ENCODE data around the gene DTX2. TPM values are rescaled to one million over a fixed set of nuclear protein-coding genes. Genes with fewer than 3 reads are reported as not detected.
"Not testable (repeated sequence)": the region's sequence is repeated elsewhere in the genome, so short reads cannot be mapped to it uniquely, and the experiment has no call there.

The DTX2 gene
- polyA plus RNA-seq, 3 donors, result 5.4 to 6.4 (median 6.2) TPM

DNA sequence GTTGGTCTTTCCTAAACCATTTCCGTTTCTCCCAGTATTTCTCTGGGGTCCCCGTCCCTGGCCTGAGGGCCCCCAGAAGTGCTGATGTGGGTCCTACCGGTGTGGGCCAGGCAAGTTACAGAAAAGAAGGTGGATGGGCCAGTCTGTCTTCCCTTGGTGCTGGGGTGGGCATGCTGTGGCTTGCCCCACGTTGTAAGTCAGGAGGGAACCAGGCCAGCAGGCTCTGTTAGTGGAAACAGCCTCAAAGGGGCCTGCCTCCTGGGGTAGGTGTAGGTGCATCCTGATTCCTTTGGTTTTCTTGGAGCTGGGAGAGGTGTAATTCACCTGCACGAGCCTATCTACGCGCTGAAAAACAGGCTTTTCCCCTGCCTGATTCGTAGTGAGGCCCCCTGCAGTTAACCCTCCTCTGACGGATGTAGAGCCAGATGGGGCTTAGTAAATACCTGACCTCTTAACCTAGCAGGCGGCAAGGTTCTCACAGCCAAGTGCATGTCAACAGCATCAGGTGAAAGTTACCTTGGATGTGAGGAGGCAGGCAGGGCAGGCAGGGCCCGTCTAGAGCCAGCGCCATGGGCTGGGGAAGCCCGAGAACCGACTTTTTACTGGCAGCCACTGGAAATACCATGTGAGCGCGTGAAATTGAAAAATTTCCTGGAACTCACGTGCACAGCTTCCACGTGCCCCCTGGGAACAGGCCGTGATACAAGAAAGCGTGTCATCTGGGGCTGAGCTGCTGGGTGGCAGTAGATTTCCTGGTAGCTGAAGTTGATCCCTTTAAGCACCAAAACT lies 24.5 kb downstream of the DTX2 start:
- not testable (repeated sequence) for DNase-seq (ENCODE audit: low read depth in 3 of 3, low spot score in 2 of 3)

DNA sequence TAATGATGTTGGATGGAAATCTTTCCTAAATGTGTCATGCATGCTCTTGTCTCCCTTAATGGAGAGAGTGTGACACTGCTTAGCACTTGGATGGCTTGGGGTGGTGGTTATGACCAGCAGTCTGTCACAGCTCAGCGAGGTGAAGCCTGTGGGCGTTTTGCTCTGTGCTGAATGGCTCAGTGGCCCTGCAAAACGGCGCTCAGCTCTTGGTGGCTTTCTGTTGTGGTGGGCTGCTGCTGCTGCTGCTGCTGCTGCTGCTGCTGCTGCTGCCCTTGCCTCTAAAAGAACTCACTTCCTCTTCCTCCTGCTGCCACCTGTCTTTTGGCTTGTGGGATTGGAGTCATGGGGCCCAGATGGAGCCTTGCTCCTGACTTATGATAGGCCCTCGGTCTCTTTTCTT lies 25.1 kb downstream of the DTX2 start:
- DNase-seq (ENCODE audit: low read depth in 3 of 3, low spot score in 2 of 3), result not testable (repeated sequence)

DNA sequence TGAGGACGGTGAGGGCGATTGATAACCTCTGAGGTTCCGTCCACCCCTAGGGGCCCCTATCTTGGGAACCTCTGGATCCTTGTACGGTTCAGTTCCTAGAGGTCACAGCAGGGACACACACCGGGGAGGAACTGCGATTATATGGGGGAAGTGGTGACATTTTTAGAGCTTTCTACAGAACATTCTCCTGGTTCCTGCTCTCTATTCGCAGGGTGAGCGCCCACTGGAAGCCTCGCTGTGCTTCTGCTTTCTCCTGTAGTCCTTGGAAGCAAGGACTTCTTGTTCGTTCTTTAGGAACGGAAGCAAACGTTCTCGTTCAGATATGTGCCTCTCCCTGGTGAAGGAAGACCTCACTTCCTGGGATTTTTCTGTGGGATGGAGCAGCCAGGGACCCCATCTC lies 26.5 kb downstream of the DTX2 start:
- not testable (repeated sequence) for DNase-seq (ENCODE audit: low read depth in 3 of 3, low spot score in 2 of 3)

DNA sequence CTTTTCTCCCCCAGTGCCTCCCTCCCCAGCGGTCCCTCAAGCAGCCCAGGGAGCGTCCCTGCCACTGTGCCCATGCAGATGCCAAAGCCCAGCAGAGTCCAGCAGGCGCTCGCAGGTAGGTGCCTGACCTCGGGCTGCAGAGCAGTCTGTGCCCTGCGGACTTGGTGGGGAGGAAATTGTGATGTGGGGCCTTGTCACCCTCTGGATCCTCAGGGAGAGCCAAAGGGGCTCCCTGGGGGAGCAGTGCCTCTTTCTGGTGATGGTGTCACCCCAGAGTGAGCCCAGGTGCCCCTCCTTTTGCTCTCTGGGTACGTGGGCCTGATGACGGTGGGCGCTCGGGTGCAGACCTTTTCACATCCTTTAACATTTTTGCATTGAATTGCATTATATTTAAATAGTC lies 30.6 kb downstream of the DTX2 start:
- not testable (repeated sequence) for DNase-seq (ENCODE audit: low read depth in 3 of 3, low spot score in 2 of 3)

DNA sequence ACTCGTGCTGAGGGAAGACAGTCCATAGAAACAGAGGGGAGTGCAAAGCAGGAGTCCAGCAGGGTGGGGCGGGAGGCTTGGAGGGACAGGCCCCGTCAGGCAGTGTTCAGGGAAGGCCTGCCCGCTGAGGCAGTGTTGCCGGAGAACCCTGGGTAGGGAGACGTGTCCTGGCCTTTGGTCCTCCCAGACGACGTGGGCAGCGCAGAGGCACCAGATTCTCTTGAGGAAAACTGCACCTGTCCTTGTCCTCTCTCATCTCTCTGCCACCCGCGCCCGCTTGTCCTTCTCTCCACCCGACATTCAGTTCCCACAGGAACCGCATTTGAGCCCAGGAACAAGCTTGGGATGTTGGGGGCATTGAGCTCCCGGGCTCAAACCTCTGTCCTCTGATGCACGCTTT lies 34.2 kb downstream of the DTX2 start:
- not testable (repeated sequence) for DNase-seq (ENCODE audit: low read depth in 3 of 3, low spot score in 2 of 3)

DNA sequence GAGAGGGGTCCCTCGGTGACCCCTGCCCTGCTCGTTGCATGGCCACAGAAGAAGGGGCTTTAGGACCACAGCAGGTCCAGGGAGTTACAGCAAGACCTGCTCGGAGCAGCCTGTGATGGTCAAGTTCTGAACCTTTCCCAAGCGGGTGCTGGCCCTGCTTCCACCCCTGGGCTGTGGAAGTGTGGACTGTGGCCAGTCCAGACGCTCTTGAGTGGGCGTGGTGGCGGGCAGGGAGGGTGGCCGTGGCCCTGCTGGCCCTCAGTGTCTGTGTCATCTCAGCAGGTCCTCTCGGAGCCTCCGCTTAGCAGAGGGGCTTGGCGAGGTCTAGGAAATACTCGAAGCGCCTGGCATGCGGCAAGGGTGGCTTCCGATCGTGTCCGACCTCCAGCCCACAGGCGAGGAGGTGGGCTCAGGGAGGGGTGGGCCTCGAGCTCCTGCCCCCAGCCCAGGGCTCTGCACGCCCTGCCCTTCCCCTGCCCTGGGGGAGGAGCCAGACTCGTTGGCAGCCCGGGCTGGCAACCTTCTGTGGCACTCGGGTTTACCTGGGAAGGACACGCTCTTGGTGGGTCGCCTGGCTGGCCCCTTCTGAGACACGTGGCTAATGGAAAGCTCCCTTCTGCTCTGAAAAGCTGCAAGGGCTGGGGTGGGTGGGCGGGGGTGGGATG lies 36.5 kb downstream of the DTX2 start:
- DNase-seq (ENCODE audit: low read depth in 3 of 3, low spot score in 2 of 3), result not testable (repeated sequence)

DNA sequence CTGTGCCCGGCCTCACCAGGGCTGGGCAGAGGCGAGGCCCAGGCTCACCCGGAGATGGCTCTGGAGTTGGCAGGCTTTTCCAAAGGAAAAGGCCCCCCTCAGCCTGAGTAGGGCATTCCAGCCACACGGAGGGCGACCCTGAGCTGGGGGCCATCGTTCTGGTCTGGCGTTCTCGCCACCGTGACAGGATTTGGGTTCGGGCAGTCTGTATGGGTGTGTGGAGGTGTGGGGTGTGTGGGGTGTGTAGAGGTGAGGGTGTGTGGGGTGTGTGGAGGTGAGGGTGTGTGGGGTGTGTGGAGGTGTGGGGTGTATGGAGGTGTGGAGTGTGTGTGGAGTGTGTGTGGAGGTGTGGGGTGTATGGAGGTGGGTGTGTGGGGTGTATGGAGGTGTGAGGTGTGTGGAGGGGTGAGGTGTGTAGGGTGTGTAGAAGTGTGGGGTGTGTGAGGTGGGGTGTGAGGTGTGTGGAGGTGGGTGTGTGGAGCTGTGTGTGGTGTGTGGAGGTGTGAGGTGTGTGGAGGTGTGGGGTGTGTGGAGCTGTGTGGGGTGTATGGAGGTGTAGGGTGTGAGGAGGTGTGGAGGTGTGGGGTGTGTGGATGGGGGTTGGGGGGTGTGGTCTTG lies 37.2 kb downstream of the DTX2 start:
- not testable (repeated sequence) for DNase-seq (ENCODE audit: low read depth in 3 of 3, low spot score in 2 of 3)

DNA sequence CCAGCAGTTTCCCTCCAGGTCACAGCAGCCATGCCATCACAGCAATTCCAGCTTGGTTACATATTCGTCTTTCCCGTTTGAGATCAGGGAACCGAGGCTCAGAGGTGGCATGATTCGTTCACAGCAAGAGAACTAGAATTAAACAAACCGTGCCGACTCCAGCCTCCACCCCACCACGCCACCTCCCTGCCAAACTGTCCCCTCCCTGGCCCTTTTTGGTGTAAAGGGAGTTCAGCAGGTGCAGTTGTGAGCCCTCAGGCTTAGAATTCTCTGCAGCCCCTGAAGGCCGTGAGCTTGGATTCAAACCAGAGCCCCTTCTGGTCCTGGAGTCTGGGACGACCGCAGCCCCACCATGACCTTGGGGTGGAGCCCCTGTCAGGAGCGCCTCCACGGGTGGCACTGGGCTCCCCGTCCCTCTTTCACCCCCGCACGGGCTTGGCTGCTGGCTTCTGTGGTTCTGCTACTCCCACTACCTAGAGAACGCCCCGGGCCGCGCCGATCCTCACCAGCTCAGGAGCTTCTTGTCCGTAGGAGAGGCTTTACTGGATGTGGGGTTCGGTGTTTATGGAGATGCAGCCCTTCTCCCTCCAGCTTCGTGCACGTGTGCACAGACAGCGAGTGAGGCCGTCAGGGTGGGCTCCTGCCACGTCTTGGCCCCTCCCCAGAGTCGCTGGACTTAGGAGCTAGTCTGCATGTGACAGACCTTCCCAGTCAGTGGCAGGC lies 37.9 kb downstream of the DTX2 start:
- not testable (repeated sequence) for DNase-seq (ENCODE audit: low read depth in 3 of 3, low spot score in 2 of 3)

DNA sequence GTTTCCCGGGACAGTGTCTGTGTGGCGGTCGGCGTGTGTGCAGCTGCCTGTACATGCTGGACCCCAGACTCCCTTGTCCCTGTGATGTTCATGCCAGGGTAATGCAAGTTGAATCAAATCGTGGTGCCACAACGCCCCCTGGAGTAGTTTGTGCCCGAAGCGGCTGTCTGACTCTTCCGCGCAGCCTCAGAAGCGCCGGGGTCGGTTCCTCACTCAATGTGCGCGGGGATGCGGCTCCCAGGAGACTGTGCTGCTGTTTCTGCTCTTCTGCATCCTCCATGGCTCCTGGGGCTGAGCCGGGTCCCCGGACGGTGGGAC lies 38.4 kb downstream of the DTX2 start:
- DNase-seq (ENCODE audit: low read depth in 3 of 3, low spot score in 2 of 3), result not testable (repeated sequence)

DNA sequence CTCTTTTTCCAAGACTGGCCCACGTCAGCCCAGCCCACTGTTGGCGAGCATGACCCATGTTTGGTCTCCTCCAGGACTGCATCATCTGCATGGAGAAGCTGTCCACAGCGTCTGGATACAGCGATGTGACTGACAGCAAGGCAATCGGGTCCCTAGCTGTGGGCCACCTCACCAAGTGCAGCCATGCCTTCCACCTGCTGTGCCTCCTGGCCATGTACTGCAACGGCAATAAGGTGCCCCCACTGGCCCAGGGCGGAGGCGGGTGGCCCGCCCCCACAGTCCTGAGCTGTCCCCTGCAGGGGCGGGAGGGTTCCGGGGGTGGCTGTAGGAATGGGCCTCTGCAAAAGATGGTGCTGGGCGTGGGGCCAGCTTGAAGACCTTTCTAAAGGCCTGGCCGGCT lies 40.7 kb downstream of the DTX2 start:
- not testable (repeated sequence) for DNase-seq (ENCODE audit: low read depth in 3 of 3, low spot score in 2 of 3)

DNA sequence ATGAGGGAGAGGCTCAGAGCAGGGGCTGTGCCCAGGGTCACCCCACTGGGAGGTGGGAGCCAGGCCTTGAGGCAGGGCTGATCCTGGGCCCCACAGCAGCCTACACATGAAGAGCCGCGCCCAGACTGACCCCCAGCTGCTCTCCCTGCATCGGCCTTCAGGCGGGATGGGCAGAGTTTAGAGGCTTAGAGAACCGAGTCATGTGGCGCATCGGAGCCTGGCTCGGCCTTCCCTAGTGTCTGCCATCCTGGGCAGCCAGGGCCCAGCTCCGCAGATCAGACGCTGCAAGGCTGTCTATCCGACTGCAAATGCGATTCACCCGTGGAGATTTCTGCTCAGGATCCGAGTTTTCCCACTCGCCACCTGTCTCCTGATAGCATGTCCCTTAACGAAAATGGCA lies 41.3 kb downstream of the DTX2 start:
- DNase-seq (ENCODE audit: low read depth in 3 of 3, low spot score in 2 of 3), result not testable (repeated sequence)

DNA sequence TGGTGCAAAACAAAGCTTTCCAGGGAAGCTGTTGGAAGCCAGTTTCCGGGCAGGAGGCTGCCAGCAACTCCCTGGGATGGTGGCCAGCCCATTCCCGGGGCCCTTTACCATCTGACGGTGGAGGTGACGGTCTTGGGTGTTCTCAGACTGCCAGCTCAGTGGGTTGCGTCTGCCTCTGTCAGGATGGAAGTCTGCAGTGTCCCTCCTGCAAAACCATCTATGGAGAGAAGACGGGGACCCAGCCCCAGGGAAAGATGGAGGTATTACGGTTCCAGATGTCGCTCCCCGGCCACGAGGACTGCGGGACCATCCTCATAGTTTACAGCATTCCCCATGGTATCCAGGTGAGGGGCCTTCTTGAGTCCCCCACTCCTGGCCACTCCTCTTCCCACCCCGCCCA lies 41.7 kb downstream of the DTX2 start:
- not testable (repeated sequence) for DNase-seq (ENCODE audit: low read depth in 3 of 3, low spot score in 2 of 3)

DNA sequence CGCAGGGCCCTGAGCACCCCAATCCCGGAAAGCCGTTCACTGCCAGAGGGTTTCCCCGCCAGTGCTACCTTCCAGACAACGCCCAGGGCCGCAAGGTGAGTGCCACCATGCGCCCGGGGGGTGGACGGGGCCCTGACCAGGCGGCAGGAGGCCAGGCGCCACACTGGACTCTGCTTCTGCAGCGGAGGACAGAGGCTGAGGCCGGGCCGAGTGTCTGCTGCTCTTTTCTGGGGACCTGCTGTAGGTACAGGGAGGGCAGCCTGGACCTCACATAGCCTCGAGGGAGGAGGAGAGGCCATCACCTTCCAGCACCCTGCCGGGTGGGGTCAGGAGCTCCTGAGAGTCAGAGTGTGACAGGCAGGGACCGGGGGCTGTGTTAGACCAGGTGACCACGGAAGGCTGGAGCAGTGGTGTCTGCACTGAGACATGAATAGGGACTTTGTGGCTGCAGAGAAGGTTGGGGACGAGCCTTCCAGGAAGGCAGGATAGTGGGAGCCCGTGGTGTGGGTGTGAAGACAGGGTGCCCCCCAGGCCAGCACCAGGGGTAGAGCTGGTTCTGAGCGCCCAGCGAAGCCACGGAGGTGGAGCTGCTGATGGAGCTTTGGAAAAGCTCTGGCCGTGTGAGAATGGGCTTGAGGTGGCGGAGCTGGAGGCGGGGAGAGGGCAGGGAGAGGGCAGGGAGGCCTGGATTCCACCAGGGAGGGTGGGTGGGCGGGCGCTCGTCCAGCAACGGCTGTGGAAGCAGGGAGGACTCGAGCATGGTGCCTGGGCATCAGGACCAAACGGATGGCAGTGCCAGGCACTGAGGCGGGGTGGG lies 43.0 kb downstream of the DTX2 start:
- not testable (repeated sequence) for DNase-seq (ENCODE audit: low read depth in 3 of 3, low spot score in 2 of 3)

DNA sequence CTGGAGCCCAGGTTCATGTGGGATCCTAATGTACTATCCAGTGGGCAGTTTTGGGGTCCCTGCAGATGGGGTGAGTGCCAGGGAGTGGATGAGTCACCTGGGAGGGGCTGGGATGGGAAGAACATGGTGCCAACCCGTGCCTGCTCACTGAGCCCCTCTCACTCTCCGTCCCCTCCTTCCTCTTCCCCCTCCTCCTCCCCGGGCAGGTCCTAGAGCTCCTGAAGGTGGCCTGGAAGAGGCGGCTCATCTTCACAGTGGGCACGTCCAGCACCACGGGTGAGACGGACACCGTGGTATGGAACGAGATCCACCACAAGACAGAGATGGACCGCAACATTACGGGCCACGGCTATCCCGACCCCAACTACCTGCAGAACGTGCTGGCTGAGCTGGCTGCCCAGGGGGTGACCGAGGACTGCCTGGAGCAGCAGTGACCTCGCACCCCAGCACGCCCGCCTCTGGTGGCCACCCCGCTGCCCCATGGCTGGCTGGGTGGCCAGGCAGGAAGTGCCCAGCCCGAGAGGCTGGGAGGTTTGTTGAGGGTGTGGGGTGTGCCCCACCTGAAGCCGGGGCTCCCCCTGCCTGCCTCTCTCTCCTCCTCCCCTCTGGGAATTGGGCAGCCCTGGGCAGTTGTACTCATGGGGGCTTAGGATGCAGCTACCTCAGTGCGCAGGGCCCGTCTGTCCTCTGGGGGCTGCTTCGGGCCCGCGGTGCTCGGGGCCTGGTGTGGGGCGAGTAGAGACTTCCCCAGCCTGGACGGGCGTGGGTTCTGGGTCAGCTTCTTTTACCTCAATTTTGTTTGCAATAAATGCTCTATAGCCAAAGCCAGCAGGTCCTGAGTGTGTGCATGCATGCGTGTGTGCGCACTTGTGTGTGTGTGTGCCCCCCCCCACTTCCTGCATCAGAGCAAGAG lies 43.9 kb downstream of the DTX2 start:
- no peak for DNase-seq (ENCODE audit: low read depth in 3 of 3, low spot score in 2 of 3)

DNA sequence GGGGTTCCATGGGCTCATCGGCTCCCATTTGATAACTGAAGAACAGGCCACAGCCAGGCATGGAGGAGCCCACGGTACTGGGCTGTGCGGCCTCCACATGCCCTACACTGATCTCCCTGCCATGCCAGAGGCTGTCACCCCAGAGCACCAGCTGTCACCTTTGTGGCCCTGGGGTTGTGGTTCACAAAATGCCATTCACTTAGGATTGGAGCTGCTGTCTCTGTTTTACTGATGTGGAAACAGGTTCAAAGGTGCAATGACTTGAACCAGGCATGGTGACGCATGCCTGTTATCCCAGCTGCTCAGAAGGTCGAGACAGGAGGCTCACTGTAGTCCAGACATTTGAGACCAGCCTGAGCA lies 44.6 kb downstream of the DTX2 start:
- no peak for DNase-seq (ENCODE audit: low read depth in 3 of 3, low spot score in 2 of 3)

DNA sequence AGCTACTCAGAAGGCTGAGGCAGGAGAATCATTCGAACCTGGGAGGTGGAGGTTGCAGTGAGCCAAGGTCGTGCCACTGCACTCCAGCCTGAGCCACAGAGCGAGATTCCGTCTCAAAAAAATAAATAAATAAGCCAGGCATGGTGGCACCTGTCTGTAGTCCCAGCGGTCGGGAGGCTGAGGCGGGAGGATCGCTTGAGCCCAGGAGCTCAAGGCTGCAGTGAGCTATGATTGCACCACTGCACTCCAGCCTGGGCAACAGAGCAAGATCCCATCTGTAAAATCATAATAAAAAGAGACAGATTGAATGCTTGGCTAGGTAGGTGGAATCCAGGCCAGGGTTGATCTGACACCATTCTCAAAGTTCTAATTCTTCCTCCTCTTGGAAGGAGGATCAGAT lies 45.1 kb downstream of the DTX2 start:
- DNase-seq (ENCODE audit: low read depth in 3 of 3, low spot score in 2 of 3), result not testable (repeated sequence)

DNA sequence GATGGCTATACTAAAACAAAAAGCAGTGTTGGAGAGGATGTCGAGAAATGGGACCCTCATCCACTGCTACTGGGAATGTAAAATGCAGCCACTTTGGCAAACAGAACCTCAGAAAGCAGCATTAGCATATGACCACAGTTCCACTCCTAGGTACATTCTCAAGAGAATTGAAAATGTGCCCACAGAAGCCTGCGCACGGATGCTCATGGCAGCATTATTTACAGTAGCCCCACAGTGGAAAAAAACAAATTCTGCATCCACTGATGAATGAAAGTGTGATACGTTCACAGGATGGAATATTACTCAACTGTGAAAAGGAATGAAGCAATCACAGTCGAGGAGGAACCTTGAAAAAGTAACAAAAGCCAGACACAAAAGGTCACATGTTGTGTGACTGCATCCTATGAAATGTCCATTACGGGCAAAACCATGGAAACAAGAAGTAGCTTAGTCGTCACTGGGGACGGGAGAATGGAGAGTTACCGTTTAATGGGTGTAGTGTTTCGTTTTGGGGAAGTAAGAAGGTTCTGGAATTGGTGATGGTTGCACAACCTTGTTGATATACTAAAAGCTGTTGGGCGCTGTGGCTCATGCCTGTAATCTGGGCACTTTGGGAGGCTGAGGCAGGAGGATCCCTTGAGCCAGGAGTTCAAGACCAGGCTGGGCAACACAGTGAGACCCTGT lies 46.4 kb downstream of the DTX2 start:
- no peak for DNase-seq (ENCODE audit: low read depth in 3 of 3, low spot score in 2 of 3)

DNA sequence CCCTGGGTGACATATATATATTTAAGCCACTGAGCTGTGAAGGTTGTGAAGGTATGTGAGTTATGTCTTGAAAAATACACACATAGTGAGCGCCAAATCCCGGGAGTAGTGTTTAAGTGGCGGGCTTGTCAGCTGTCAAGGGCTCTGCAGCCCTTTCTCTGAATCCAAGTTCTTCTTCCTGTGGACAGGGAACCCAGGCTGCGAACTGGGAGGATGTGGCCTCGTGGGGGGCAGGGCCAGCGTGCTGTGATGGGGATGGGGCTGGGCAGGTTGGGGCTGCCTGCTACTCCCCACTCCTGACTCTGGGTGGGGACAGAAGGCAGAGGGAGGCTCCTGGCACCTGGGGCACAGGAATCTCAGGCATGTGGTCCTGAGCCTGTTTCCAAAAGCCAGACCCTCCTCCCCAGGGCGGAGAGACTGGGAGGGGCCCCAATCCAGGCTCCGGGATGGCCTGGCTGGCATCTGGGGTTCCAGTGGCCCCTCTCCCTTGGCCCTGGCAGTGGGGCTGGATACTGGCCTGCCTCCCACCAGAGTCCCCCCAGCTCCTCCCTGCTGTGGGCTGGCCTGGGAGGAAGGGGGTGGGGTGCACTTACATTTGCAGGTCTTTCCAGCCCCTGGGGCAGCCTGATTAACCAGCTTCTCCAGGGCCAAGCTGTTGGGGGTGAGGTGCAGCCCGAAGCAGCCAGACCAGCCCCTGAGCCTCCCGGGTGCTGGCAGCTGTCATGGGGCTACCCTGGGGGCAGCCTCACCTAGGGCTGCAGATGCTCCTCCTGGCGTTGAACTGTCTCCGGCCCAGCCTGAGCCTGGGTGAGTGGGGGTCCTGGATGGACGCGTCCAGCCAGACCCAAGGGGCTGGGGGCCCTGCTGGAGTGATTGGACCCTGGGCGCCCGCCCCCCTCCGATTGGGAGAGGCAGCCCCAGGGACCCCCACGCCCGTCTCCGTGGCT lies 48.7 kb downstream of the DTX2 start, which contains the start of gene UPK3B:
UPK3B (plus strand) TSS at position 622 of the 947 bp plus-strand sequence; CDS start at position 723, 101 bp downstream.
- DNase-seq (ENCODE audit: low read depth in 3 of 3, low spot score in 2 of 3), result no peak

Measured in right renal cortex interstitium (tissue), 3 donors.